Uterus (tissue), 4 donors: Measurements from ENCODE around the gene UBA52. TPM values are rescaled to one million over a fixed set of nuclear protein-coding genes. Genes with fewer than 3 reads are reported as not detected.
A peak's percentile ranks its signal among the peaks of the same experiment; 100 is the strongest.

ENCODE experiments used
- DNase-seq, 2 donors: peaks; one replicate each; pipeline ENCODE4 v3.0.0-alpha.2; 2019 to 2020
- H3K27ac ChIP-seq, 2 donors: fragments of 200-600 bp; sonication (generic); 1 replicate in 1 of 2; 2 replicates in 1 of 2; pipeline ENCODE4 v1.5.1; 2016 to 2018
- H3K27me3 ChIP-seq, 2 donors: fragments of 200-600 bp; sonication (generic); one replicate each; pipeline ENCODE4 v1.5.1; 2018 to 2019; ENCODE audit warnings: control low read depth in 1 of 2
- H3K36me3 ChIP-seq, 2 donors: fragments of 200-600 bp; sonication (generic); one replicate each; pipeline ENCODE4 v1.5.1; 2019; ENCODE audit warnings: control low read depth in 1 of 2
- H3K4me1 ChIP-seq, 2 donors: fragments of 200-600 bp; sonication (generic); one replicate each; pipeline ENCODE4 v1.5.1; 2018 to 2019; ENCODE audit warnings: control low read depth in 1 of 2
- H3K4me3 ChIP-seq, 2 donors: fragments of 200-600 bp; sonication (generic); 1 replicate in 1 of 2; 2 replicates in 1 of 2; pipeline ENCODE4 v1.5.1; 2018 to 2019; ENCODE audit warnings: mild to moderate bottlenecking in 1 of 2
- H3K9me3 ChIP-seq, 2 donors: fragments of 200-600 bp; sonication (generic); one replicate each; pipeline ENCODE4 v1.5.1; 2019; ENCODE audit warnings: control low read depth in 1 of 2
- CTCF ChIP-seq, 4 experiments: fragments of 200-600 bp in 2 of 4; fragments of 450-650 bp in 2 of 4; sonication (generic) in 2 of 4; IDR thresholded peaks; one replicate each; pipeline ENCODE4 v1.5.1; 2016 to 2019; ENCODE audit warnings: antibody characterized with exemption in 4 of 4, mild to moderate bottlenecking in 2 of 4, moderate library complexity in 1 of 4
- POLR2A ChIP-seq, 2 donors: fragments of 450-650 bp; IDR thresholded peaks; one replicate each; pipeline ENCODE4 v1.6.1; 2016; ENCODE audit warnings: antibody characterized with exemption in 2 of 2, mild to moderate bottlenecking in 1 of 2, moderate library complexity in 1 of 2
- intact Hi-C: fragments of 100-400 bp; cut with DNase I; formaldehyde crosslinking; loops from one replicate; pipeline ENCODE4 v1.15.1; 2023; ENCODE audit warnings: low total_unique reads
- total RNA-seq, 4 donors: library from RNA; depleted of rRNA in 3 of 4; stranded (reverse); fragments of >200 nt in 3 of 4; gene quantifications; one replicate each; pipeline versions ENCODE4 v1.1.0 to v1.2.4, GENCODE V29; 2014 to 2023
- donor health status: DM: yes; HTN: yes; CAD: no.

Gene UBA52
- total RNA-seq, 4 donors from 2014 or later: 295 to 1,369 (median 721) TPM

GRCh38 chr19:18593367-18594095, 21.9 kb downstream of the UBA52 start:
- peaks cover 0 to 9% of the 10 kb centered on the region in 2 donors for H3K27me3 ChIP-seq

GRCh38 chr19:18594096-18594823, 22.6 kb downstream of the UBA52 start:
- Histone ChIP-seq H3K4me3 (peak overlapping the region in 1 of 2 donors; percentile 25), H3K4me1 (peaks cover 4 to 17% of the 10 kb centered on the region in 2 donors), H3K36me3 (no peaks in the 10 kb centered on the region), H3K27me3 (peaks cover 0 to 9% of the 10 kb centered on the region in 2 donors), H3K9me3 (no peaks in the 10 kb centered on the region), H3K27ac (peak overlapping the region in 1 of 2 donors; percentile 47)
- intact Hi-C loops: loop anchor here (5.0 kb wide), 1 partner anchor 253 kb away; no protein-coding TSS in a partner anchor
- peak in 1 of 2 donors; percentile 29 for TF ChIP-seq POLR2A (IDR thresholded peaks at IDR 0.05)
- TF ChIP-seq CTCF (IDR thresholded peaks at IDR 0.05): peak; percentile 70 to 96 (median 95)
- peak; percentile 71 to 87 for DNase-seq

More at GRCh38 chr19:18593367-18594095, 21.9 kb downstream of the UBA52 start:
- H3K27ac ChIP-seq: peak overlapping the region in 1 of 2 donors; percentile 22
- H3K4me3 ChIP-seq: peak overlapping the region in 1 of 2 donors; percentile 25
- H3K36me3 ChIP-seq: no peaks in the 10 kb centered on the region
- DNase-seq: peak in 1 of 2 donors; percentile 47
- no peaks in the 10 kb centered on the region for H3K9me3 ChIP-seq
- H3K4me1 ChIP-seq: peaks cover 4 to 17% of the 10 kb centered on the region in 2 donors
- TF ChIP-seq CTCF (IDR thresholded peaks at IDR 0.05) (no peak), POLR2A (IDR thresholded peaks at IDR 0.05) (no peak)
- intact Hi-C loops: loop anchor here (5.0 kb wide), 1 partner anchor 254 kb away; no protein-coding TSS in a partner anchor

GRCh38 chr19:18594824-18595373, 23.2 kb downstream of the UBA52 start:
- Histone ChIP-seq H3K36me3 (no peaks in the 10 kb centered on the region), H3K4me1 (peaks cover 4 to 12% of the 10 kb centered on the region in 2 donors), H3K27ac (no peak overlapping the region), H3K27me3 (peaks cover 0 to 9% of the 10 kb centered on the region in 2 donors), H3K9me3 (no peaks in the 10 kb centered on the region), H3K4me3 (peak overlapping the region in 1 of 2 donors; percentile 25)
- TF ChIP-seq CTCF (IDR thresholded peaks at IDR 0.05) (no peak), POLR2A (IDR thresholded peaks at IDR 0.05) (no peak)
- intact Hi-C loops: loop anchor here (5.0 kb wide), 1 partner anchor 252 kb away; no protein-coding TSS in a partner anchor
- no peak for DNase-seq

- no peak for DNase-seq
- Histone ChIP-seq H3K4me1 (peaks cover 4 to 12% of the 10 kb centered on the region in 2 donors), H3K27ac (no peak overlapping the region), H3K4me3 (no peak overlapping the region), H3K9me3 (no peaks in the 10 kb centered on the region), H3K27me3 (peaks cover 0 to 9% of the 10 kb centered on the region in 2 donors), H3K36me3 (no peaks in the 10 kb centered on the region)
- intact Hi-C loops: no loop called here
- no peak for TF ChIP-seq CTCF (IDR thresholded peaks at IDR 0.05)
- no peak for TF ChIP-seq POLR2A (IDR thresholded peaks at IDR 0.05)
Measured at GRCh38 chr19:18595475-18595874, 23.8 kb downstream of the UBA52 start.
